Ovary (tissue), 9 donors: Measurements from ENCODE around the gene LENG9. TPM values are rescaled to one million over a fixed set of nuclear protein-coding genes. Genes with fewer than 3 reads are reported as not detected.

Source experiments
- DNase-seq, 5 donors: peaks; one replicate each; pipeline ENCODE4 v3.0.0-alpha.2; 2019 to 2020
- H3K27ac ChIP-seq, 2 donors: fragments of 200-600 bp; one replicate each; pipeline versions ENCODE4 v1.5.1 to v1.8.0; 2019 to 2022
- H3K27me3 ChIP-seq: fragments of 200-600 bp; one replicate; pipeline ENCODE4 v1.8.0; 2022
- H3K36me3 ChIP-seq: fragments of 200-600 bp; sonication (generic); one replicate; pipeline ENCODE4 v1.5.1; 2019
- H3K4me1 ChIP-seq: one replicate; pipeline ENCODE4 v1.8.1; 2013; ENCODE audit warnings: mild to moderate bottlenecking, moderate library complexity; ENCODE audit not compliant: insufficient read depth
- H3K4me3 ChIP-seq: fragments of 200-600 bp; sonication (generic); one replicate; pipeline ENCODE4 v1.5.1; 2017
- H3K9me3 ChIP-seq, 2 donors: fragments of 200-600 bp in 1 of 2; sonication (generic) in 1 of 2; one replicate each; pipeline versions ENCODE4 v1.5.1 to v1.8.1; 2013 to 2019; ENCODE audit warnings: mild to moderate bottlenecking in 1 of 2, moderate library complexity in 1 of 2
- EP300 ChIP-seq: sonication (generic); formaldehyde crosslinking; IDR thresholded peaks from one replicate; pipeline ENCODE4 v1.6.1; 2017; ENCODE audit warnings: antibody characterized with exemption
- POLR2A ChIP-seq: fragments of 450-650 bp; IDR thresholded peaks from one replicate; pipeline ENCODE4 v1.6.1; 2017; ENCODE audit warnings: antibody characterized with exemption, mild to moderate bottlenecking, moderate library complexity
- WGBS, 3 donors: extraction: QIAGEN DNeasy Blood & Tissue Kit in 1 of 3; methylation state at CpG; one replicate each; pipeline versions ENCODE4 v1.1.5 to v1.1.7; 2013 to 2017; 5-methylcytosine and 5-hydroxymethylcytosine counted together
- intact Hi-C, 4 donors: fragments of 100-400 bp; cut with DNase I; formaldehyde crosslinking; loops; one replicate each; pipeline versions ENCODE4 v1.11.0 to v1.15.1; 2022 to 2023
- polyA plus RNA-seq, 2 donors: library from polyadenylated mRNA; stranded (reverse); fragments of 200-250 nt in 1 of 2; fragments of 350-450 nt in 1 of 2; fragmentation: Illumina TruSeq in 1 of 2; extraction: RNeasy Lipid Tissue Mini Kit (QIAGEN cat#74804) in 1 of 2; gene quantifications; one replicate each; pipeline ENCODE4 v1.2.3, GENCODE V29; 2013 to 2014
- total RNA-seq, 7 donors: library from RNA; depleted of rRNA in 2 of 7; stranded (reverse); fragments of >200 nt in 2 of 7; fragmentation: NEBNext Ultra II Directional in 3 of 7; extraction: Animal tissue kit (Norgen Biotek cat#: 25700) in 3 of 7; gene quantifications; one replicate each; pipeline versions ENCODE4 v1.1.0 to v1.2.4, GENCODE V29; 2016 to 2023
- TF ChIP-seq, protein P1 (sequence below), 3 donors: fragments of 450-650 bp in 2 of 3; fragments of 200-600 bp in 1 of 3; IDR thresholded peaks; one replicate each; pipeline versions ENCODE4 v1.5.1 to v1.8.0; 2016 to 2022; ENCODE audit warnings: antibody characterized with exemption in 3 of 3, mild to moderate bottlenecking in 1 of 3
- donor health status: DM: no; HTN: no; CAD: no; lungs with moderate emphysema.
- donor health status: DM: no; HTN: no; CAD: no.
- donor health status: Bipolar disorder and iron deficiency.
- donor health status: DM: yes; HTN: yes; CAD: no.
- donor health status: DM: no; HTN: no; CAD: no.
- donor health status: DM: yes; HTN: yes; CAD: no.

The LENG9 gene
- total and polyA plus RNA-seq, 9 donors: 0.70 to 8.3 (median 4.1) TPM

DNA sequence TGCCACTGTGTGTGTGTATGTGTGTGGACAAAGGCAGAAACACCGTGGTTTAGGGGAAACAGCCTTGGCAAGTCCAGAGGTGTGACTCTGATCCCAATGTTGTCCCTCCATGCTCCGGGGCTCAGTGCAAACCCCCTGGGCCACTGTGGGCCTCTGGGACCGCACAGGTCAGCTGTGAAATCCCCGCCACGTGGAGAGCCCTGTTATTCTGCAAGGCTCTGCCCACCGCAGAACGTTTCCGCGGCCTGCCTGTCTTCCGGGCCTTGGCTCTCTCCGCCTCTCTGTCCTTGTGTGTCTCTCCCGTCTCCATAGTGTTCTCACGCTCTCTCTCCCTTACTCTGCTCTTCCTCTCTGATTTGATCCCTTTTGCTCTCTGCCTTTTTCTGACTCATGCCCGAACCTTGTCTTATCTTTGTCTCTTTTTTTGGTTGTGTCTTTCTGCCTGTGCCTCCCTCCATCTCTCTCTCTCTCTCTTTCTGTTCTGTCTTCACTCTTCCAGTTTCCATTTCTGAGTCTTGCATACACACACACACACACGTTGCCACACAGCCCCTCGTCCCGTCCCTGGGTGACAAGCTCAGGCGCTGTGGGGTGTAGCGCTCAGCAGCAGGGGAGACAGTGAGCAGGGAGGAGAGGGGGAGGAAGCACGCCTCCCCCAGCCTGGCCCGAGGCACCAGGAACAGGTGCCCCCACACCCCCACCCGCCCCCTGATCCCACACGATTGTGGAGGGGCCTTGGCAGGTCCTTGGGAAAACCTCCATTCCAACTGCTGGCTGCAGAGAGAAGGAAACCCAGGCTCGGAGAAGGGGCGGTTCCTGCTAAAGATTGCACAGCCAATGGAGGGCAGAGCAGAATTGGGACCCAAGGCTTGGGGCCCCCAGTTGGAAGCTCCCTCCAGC lies 45.3 kb downstream of the LENG9 start:
- no peaks in the 10 kb centered on the region for H3K36me3 ChIP-seq
- no peaks in the 10 kb centered on the region for H3K27me3 ChIP-seq
- DNase-seq: no peak
- TF ChIP-seq EP300: no peak
- no peak for TF ChIP-seq POLR2A
- TF ChIP-seq, protein P1, sequence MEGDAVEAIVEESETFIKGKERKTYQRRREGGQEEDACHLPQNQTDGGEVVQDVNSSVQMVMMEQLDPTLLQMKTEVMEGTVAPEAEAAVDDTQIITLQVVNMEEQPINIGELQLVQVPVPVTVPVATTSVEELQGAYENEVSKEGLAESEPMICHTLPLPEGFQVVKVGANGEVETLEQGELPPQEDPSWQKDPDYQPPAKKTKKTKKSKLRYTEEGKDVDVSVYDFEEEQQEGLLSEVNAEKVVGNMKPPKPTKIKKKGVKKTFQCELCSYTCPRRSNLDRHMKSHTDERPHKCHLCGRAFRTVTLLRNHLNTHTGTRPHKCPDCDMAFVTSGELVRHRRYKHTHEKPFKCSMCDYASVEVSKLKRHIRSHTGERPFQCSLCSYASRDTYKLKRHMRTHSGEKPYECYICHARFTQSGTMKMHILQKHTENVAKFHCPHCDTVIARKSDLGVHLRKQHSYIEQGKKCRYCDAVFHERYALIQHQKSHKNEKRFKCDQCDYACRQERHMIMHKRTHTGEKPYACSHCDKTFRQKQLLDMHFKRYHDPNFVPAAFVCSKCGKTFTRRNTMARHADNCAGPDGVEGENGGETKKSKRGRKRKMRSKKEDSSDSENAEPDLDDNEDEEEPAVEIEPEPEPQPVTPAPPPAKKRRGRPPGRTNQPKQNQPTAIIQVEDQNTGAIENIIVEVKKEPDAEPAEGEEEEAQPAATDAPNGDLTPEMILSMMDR (IDR thresholded peaks at IDR 0.05): no peak
- H3K27ac ChIP-seq: no peak overlapping the region
- no peaks in the 10 kb centered on the region for H3K9me3 ChIP-seq
- H3K4me3 ChIP-seq: no peak overlapping the region
- 12 to 19% (median 15%) methylated on average over 25 of the region's 25 CpGs for WGBS, 3 donors
- H3K4me1 ChIP-seq: peaks cover 3% of the 10 kb centered on the region
- intact Hi-C loops: no loop called here

DNA sequence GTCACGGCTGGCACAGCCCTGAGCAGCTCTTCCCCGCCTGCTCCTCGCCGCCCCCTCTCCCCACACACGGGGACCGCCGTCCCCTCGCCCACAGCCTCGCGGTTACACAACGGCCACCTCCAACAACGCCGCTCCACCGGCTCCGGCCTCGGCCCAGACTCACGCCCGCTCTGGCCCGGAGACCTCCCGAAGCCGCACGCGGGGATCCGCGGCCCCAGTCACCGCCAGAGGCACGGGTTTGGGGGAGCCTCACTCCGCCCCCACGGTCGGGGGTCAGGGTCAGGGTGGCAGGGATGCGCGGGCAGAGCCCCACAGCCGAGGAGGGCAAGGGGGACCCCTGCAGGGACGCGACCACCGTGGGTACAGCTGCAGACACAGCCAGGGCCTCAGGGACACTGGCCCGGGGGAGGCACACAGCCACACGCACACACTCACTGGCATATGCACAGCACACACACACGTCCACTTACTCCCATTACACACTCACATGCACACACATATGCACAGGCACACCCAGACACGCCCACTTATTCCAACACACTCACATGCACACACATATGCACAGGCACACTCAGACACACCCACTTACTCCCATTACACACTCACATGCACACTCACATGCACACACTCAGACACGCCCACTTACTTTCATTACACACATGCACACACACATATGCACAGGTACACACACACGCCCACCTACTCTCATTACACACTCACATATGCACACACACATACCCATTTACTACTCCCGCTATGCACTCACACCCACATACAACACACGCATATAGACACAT lies 46.7 kb downstream of the LENG9 start:
- TF ChIP-seq POLR2A (no peak), EP300 (no peak)
- TF ChIP-seq, protein P1 (IDR thresholded peaks at IDR 0.05): no peak
- H3K36me3 ChIP-seq: no peaks in the 10 kb centered on the region
- DNase-seq: no peak
- no peak overlapping the region for H3K27ac ChIP-seq
- H3K4me1 ChIP-seq: peaks cover 3% of the 10 kb centered on the region
- intact Hi-C loops: no loop called here
- WGBS, 3 donors: 20 to 32% (median 25%) methylated on average over 34 to 44 of the region's 44 CpGs
- H3K9me3 ChIP-seq: no peaks in the 10 kb centered on the region
- H3K27me3 ChIP-seq: no peaks in the 10 kb centered on the region
- no peak overlapping the region for H3K4me3 ChIP-seq

DNA sequence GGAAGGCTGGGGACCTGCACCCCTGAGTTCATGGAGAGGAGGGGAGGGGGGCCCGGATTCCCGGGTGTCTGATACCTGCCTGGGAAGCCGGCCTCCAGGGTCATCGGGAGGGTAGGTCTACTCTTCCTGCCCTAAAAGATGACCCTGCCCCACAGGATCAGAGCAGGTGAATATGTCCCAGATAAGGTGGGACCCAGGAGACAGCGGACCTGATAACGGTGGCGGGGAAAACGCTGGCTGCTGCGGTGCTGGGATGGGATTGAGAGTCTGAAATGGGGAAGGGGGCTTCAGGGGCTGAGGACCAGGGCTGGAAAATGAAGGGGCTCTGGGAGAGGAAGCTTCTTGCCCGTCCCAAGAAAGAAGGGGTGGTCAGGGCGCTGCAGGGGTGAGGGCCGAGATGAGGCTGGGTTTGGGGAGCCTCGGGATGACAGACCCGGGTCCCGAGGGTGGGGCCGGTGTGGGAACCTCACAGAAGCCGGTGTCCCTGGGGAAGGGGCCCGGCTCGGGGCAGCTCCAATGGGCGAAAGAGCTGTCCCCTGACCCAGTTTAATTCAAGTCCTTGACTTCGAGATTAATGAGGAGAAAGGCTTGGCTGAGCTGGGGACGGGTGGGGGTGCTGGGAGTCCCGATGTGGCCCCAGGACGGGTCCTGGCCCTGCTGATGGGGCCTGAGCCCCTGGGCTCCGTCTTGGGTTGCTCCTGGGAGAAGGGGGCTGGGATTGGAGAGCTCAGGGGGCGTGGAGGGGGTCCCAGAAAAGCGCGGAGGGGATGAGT lies 47.5 kb downstream of the LENG9 start:
- intact Hi-C loops: no loop called here
- Histone ChIP-seq H3K36me3 (no peaks in the 10 kb centered on the region), H3K27me3 (no peaks in the 10 kb centered on the region), H3K27ac (no peak overlapping the region), H3K4me3 (no peak overlapping the region), H3K9me3 (no peaks in the 10 kb centered on the region), H3K4me1 (peaks cover 3% of the 10 kb centered on the region)
- WGBS, 3 donors: 2 to 5% (median 3%) methylated on average over 27 to 28 of the region's 28 CpGs
- no peak for DNase-seq
- TF ChIP-seq POLR2A: no peak
- TF ChIP-seq EP300: no peak
- TF ChIP-seq, protein P1 (IDR thresholded peaks at IDR 0.05): no peak

DNA sequence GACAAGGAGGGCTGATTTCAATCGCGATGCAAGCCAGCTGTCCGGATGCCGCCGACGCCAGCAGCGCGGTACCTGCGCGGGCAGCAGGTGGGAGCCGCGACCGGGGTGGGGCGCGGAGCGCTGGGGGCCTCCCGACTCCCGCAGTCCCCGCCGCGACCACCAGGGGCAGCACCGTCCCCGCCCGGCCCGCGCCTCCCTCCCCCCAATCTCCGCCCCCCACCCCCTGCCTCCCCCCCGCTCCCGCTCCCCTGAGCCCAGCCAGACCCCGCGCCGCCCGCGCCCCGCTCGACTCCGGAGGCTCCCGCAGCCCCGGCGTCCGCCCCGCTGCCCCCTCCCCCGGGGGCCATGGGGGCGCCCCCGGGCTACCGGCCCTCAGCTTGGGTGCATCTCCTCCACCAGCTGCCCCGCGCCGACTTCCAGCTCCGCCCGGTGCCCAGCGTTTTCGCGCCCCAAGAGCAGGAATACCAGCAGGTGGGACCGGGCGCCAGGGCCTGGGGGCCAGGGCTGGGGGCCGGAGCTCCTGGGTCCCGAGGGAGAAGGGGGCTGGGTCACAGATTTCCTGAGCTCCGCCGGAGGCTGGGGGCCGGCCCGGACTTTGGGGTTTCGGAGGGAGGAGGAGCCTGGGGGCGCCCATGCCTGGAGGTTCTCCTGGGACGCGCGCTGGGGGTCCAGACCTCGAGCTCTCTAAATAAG lies 48.2 kb downstream of the LENG9 start, which contains the start of gene TTYH1:
Gene TTYH1 (plus strand): TSS at position 257 of the 693 bp plus-strand sequence. CDS start 89 bp downstream, at position 346.
- no peak within 1 kb of the TSS for H3K27ac ChIP-seq
- H3K27me3 ChIP-seq: no peaks in the 10 kb centered on the region
- intact Hi-C loops: no loop called here
- no peaks in the 10 kb centered on the region for H3K4me1 ChIP-seq
- no peaks in the 10 kb centered on the region for H3K9me3 ChIP-seq
- no peaks in the 10 kb centered on the region for H3K36me3 ChIP-seq
- H3K4me3 ChIP-seq: no peak within 1 kb of the TSS
- DNase-seq: no peak
- 1 to 3% (median 2%) methylated on average over 45 to 68 of the region's 68 CpGs for WGBS, 3 donors
- TF ChIP-seq EP300 (no peak), POLR2A (no peak)
- TF ChIP-seq, protein P1 (IDR thresholded peaks at IDR 0.05): no peak
